ENCODE results near the gene STXBP4.

The STXBP4 gene

DNA sequence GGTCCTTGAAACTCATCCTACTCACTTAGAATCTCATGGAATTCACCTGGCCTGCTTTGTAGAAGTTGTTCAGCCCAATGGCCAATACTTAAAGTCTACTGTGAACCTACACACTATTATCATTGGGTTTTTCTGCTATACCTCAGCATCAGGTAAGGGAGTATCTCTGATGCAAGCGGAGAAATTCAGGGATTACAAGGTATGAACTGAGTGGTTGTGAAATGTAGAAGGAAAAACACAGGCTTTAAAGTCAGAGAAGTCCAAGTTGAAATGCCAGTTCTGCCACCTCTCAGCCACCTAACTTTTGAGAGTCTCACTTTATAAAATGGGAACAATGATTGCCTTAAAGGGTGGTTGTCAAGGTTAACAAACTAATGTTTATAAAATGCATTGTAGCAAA lies 31.1 kb upstream of the STXBP4 start:
- TF ChIP-seq FOXP2 (optimal IDR thresholded peaks at IDR 0.05; ENCODE audit: borderline replicate concordance, extremely low read depth, extremely low read length, insufficient read depth): no peak

DNA sequence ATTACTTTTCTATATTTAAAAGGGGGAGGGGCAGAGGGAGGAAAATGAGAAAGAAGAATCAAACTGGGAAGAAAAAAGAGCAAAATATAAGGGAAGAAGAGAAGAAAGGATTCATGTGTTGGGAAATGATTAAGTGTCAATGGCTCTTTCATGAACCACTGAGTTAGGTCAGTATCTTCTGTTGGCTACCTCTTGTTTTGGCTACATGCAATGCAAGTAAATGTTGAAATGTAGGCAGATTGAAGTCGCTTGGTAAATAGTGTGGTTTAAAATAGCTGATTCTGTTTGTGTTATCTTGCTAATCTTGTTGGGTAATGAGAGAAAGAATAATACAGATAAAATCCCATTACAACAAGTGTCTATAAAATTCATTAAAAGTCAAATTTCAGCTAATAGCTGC lies 27.3 kb upstream of the STXBP4 start:
- TF ChIP-seq, protein P1, sequence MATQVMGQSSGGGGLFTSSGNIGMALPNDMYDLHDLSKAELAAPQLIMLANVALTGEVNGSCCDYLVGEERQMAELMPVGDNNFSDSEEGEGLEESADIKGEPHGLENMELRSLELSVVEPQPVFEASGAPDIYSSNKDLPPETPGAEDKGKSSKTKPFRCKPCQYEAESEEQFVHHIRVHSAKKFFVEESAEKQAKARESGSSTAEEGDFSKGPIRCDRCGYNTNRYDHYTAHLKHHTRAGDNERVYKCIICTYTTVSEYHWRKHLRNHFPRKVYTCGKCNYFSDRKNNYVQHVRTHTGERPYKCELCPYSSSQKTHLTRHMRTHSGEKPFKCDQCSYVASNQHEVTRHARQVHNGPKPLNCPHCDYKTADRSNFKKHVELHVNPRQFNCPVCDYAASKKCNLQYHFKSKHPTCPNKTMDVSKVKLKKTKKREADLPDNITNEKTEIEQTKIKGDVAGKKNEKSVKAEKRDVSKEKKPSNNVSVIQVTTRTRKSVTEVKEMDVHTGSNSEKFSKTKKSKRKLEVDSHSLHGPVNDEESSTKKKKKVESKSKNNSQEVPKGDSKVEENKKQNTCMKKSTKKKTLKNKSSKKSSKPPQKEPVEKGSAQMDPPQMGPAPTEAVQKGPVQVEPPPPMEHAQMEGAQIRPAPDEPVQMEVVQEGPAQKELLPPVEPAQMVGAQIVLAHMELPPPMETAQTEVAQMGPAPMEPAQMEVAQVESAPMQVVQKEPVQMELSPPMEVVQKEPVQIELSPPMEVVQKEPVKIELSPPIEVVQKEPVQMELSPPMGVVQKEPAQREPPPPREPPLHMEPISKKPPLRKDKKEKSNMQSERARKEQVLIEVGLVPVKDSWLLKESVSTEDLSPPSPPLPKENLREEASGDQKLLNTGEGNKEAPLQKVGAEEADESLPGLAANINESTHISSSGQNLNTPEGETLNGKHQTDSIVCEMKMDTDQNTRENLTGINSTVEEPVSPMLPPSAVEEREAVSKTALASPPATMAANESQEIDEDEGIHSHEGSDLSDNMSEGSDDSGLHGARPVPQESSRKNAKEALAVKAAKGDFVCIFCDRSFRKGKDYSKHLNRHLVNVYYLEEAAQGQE (IDR thresholded peaks at IDR 0.05; ENCODE audit: insufficient read depth in 1 of 2, low read depth in 2 of 2, low read length in 2 of 2): no peak
- TF ChIP-seq TAF1 (IDR thresholded peaks at IDR 0.05; ENCODE audit: borderline replicate concordance, insufficient read depth, low read length) (no peak), FOXP2 (optimal IDR thresholded peaks at IDR 0.05; ENCODE audit: borderline replicate concordance, extremely low read depth, extremely low read length, insufficient read depth) (no peak), SIN3A (IDR thresholded peaks at IDR 0.05; ENCODE audit: borderline replicate concordance, insufficient read depth, low read length) (no peak), POLR2AphosphoS5 (IDR thresholded peaks at IDR 0.05; ENCODE audit: low read depth, low read length) (no peak)

DNA sequence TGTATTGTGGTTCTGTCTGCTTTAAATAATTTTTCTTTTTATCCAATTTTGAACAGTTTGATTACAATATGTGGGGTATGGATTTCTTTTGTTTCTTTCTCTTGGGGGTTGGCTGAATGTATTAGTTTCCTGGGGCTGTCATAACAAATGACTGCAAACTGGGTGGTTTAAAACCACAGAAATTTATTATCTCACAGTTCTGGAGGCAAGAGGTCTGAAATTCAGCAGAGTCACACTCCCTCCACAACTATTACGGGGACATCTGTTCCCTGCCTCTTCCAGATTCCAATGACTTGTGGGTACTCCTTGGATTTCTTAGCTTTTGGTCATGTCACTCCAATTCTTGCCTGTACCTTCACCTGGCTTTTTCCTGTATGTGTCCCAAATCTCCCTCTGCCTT lies 23.8 kb upstream of the STXBP4 start:
- TF ChIP-seq SIN3A (IDR thresholded peaks at IDR 0.05; ENCODE audit: borderline replicate concordance, insufficient read depth, low read length) (no peak), POLR2AphosphoS5 (IDR thresholded peaks at IDR 0.05; ENCODE audit: low read depth, low read length) (no peak), TAF1 (IDR thresholded peaks at IDR 0.05; ENCODE audit: borderline replicate concordance, insufficient read depth, low read length) (no peak)
- TF ChIP-seq, protein P1 (IDR thresholded peaks at IDR 0.05; ENCODE audit: insufficient read depth in 1 of 2, low read depth in 2 of 2, low read length in 2 of 2): no peak

DNA sequence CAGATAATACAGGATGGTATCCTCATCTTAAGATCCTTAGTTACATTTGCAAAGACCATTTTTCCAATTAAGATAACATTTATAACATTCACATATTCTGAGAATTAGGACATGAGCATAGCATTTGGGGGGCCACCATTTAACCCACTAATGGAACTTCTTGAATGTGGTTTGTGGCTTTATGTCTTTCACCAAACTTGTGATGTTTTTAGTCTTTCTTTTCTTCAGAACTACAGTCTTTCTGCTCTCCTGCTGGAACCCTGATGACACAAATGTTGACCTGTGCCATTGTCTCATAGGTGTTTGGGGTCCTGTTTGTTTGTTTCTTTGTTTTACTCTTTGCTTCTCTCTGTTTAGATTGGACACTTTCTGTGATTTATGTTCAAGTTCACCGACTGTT lies 23.3 kb upstream of the STXBP4 start:
- TF ChIP-seq, protein P1 (IDR thresholded peaks at IDR 0.05; ENCODE audit: insufficient read depth in 1 of 2, low read depth in 2 of 2, low read length in 2 of 2): no peak
- TF ChIP-seq TAF1 (IDR thresholded peaks at IDR 0.05; ENCODE audit: borderline replicate concordance, insufficient read depth, low read length) (no peak), SIN3A (IDR thresholded peaks at IDR 0.05; ENCODE audit: borderline replicate concordance, insufficient read depth, low read length) (no peak), FOXP2 (optimal IDR thresholded peaks at IDR 0.05; ENCODE audit: borderline replicate concordance, extremely low read depth, extremely low read length, insufficient read depth) (no peak), POLR2AphosphoS5 (IDR thresholded peaks at IDR 0.05; ENCODE audit: low read depth, low read length) (no peak)

DNA sequence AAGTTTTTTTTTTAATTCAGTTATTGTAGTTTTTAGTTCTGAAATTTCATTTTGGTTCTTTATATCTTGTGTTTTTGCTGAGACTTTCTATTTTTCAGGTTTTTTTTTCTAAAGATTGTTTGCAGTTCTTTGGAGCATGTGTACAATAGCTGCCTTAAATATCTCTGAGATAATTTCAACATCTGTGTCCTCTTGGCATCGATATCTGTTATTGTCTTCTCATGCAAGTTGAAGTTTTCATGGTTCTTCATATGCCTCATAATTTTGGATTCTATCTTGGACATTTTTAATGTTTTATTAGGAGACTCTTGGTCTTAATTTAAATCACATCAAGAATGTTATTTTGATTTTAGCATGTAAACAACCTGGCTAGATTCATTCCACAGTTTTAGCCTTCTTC lies 22.9 kb upstream of the STXBP4 start:
- no peak for TF ChIP-seq FOXP2 (optimal IDR thresholded peaks at IDR 0.05; ENCODE audit: borderline replicate concordance, extremely low read depth, extremely low read length, insufficient read depth)
- TF ChIP-seq, protein P1 (IDR thresholded peaks at IDR 0.05; ENCODE audit: insufficient read depth in 1 of 2, low read depth in 2 of 2, low read length in 2 of 2): no peak
- no peak for TF ChIP-seq TAF1 (IDR thresholded peaks at IDR 0.05; ENCODE audit: borderline replicate concordance, insufficient read depth, low read length)
- TF ChIP-seq POLR2AphosphoS5 (IDR thresholded peaks at IDR 0.05; ENCODE audit: low read depth, low read length): no peak
- TF ChIP-seq SIN3A (IDR thresholded peaks at IDR 0.05; ENCODE audit: borderline replicate concordance, insufficient read depth, low read length): no peak
